Colonic mucosa (tissue), 4 donors: Measurements from ENCODE around the gene MTNR1B. TPM values are rescaled to one million over a fixed set of nuclear protein-coding genes. Genes with fewer than 3 reads are reported as not detected.

Experiments
- DNase-seq: peaks from one replicate; pipeline ENCODE4 v3.0.0-alpha.2; 2020
- H3K27ac ChIP-seq: fragments of 200-600 bp; one replicate; pipeline ENCODE4 v1.8.0; 2021
- H3K27me3 ChIP-seq: fragments of 200-600 bp; one replicate; pipeline ENCODE4 v1.8.0; 2021
- H3K36me3 ChIP-seq: fragments of 200-600 bp; one replicate; pipeline ENCODE4 v1.8.0; 2021
- H3K4me1 ChIP-seq: fragments of 200-600 bp; one replicate; pipeline ENCODE4 v1.8.0; 2021; ENCODE audit warnings: mild to moderate bottlenecking
- H3K4me3 ChIP-seq: fragments of 200-600 bp; one replicate; pipeline ENCODE4 v1.8.0; 2021
- H3K9ac ChIP-seq, 2 donors: one replicate each; pipeline ENCODE4 v1.7.0; 2013; ENCODE audit warnings: control low read depth in 2 of 2, low read depth in 2 of 2, low read length in 2 of 2
- H3K9me3 ChIP-seq: fragments of 200-600 bp; one replicate; pipeline ENCODE4 v1.8.0; 2021
- intact Hi-C: fragments of 100-400 bp; cut with DNase I; formaldehyde crosslinking; loops from one replicate; pipeline ENCODE4 v1.14.1; 2022
- total RNA-seq, 2 donors: library from RNA; stranded (reverse); fragmentation: NEBNext Ultra II Directional in 1 of 2; extraction: Animal tissue kit (Norgen Biotek cat#: 25700) in 1 of 2; gene quantifications; one replicate each; pipeline ENCODE4 v1.2.1, GENCODE V29; 2021
- TF ChIP-seq, protein P1 (sequence below): fragments of 200-600 bp; IDR thresholded peaks from one replicate; pipeline ENCODE4 v1.8.0; 2022; ENCODE audit warnings: antibody characterized with exemption, mild to moderate bottlenecking
- donor health status: healthy.
- donor health status: DM: no; HTN: no; CAD: no.
- donor health status: DM: no; HTN: no; CAD: no.

The MTNR1B gene
- total RNA-seq, 2 donors from 2014 or later, result not detected

DNA sequence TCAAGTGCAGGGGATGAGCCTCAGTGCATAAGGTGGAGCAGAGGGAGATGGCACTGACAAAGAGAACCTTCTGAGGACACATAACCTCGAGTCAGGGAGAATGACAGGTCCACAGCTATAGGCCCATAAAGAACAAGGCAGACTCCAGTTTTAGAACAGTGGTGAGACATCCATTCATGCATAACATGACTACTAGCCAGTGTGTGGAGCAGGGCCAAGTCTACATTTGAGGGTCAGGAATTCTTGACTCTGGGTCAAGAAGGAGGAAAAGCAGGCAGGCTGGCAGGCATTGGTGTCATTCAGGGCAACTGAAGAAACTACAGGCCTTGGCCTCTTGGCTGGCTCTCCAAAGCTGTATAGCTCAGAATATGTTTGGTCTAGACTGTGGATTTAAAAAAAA lies 54.9 kb downstream of the MTNR1B start:
- H3K27me3 ChIP-seq, result no peaks in the 10 kb centered on the region
- no peaks in the 10 kb centered on the region for H3K4me1 ChIP-seq
- H3K9ac ChIP-seq, result no peak overlapping the region
- intact Hi-C loops, result no loop called here
- no peak overlapping the region for H3K4me3 ChIP-seq
- no peak for DNase-seq
- no peaks in the 10 kb centered on the region for H3K36me3 ChIP-seq
- H3K9me3 ChIP-seq, result no peaks in the 10 kb centered on the region
- no peak overlapping the region for H3K27ac ChIP-seq
- TF ChIP-seq, protein P1, sequence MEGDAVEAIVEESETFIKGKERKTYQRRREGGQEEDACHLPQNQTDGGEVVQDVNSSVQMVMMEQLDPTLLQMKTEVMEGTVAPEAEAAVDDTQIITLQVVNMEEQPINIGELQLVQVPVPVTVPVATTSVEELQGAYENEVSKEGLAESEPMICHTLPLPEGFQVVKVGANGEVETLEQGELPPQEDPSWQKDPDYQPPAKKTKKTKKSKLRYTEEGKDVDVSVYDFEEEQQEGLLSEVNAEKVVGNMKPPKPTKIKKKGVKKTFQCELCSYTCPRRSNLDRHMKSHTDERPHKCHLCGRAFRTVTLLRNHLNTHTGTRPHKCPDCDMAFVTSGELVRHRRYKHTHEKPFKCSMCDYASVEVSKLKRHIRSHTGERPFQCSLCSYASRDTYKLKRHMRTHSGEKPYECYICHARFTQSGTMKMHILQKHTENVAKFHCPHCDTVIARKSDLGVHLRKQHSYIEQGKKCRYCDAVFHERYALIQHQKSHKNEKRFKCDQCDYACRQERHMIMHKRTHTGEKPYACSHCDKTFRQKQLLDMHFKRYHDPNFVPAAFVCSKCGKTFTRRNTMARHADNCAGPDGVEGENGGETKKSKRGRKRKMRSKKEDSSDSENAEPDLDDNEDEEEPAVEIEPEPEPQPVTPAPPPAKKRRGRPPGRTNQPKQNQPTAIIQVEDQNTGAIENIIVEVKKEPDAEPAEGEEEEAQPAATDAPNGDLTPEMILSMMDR, result no peak

DNA sequence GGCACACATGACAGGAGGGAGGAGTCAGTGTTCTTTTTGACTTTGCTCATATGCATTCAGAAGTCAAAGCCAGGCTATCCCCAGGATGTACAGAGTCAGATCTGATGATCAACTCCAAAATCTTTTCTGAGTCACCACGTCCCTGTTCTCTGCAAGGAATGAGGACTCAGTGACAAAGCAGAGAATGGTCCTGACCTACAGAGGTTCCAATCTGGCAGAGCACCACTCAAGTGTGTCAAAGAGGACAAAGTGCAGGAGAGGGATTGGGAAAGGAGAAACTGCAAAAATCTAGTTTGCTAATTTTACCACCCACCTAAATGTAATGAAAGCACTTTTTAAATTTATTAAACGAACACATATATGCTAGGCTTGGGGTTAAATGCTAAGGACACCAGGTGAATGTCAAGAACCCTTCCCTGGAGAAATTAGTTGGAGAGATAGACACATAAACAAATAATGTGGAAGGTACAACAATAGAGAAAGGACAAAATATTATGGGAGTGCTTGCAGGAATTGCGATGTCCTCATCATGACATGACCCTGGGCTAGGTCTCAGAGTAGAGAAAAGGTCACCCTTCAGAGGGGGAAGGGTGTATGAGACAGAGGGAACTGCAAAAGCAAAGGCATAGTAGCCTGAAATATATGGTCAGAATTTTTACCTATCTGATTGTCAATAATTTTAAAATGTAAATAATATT lies 56.3 kb downstream of the MTNR1B start:
- no peak overlapping the region for H3K27ac ChIP-seq
- no peak overlapping the region for H3K9ac ChIP-seq
- H3K27me3 ChIP-seq, result no peaks in the 10 kb centered on the region
- no peaks in the 10 kb centered on the region for H3K9me3 ChIP-seq
- no peak overlapping the region for H3K4me3 ChIP-seq
- TF ChIP-seq, protein P1, result no peak
- no peak for DNase-seq
- intact Hi-C loops, result no loop called here
- no peaks in the 10 kb centered on the region for H3K4me1 ChIP-seq
- H3K36me3 ChIP-seq, result no peaks in the 10 kb centered on the region

DNA sequence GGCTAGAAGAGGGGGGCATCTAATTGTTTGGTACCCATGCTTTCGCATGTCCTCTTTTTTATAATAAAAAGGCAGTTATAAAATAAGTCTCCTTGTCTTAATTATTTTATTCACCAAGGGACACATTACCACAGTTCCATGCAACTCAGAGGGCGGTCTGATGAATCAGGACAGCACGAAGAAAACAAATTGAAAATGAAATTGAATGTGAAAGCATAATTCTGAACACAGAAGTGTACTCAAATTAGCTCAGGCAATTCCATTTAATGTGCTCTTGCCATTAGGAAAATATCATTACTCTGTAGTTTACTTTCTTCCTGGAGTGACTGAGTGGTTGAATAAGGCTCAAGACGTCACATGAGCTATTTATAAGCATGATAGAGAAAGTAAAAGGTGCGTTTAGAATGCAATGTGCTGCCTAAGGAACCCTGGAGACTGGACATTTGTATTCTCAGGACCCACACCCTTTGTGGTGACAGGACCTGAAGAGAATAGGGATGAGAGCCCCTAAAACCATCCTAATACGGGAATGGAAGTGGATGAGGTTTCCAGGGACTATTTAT lies 59.6 kb downstream of the MTNR1B start:
- DNase-seq, result no peak
- no peak overlapping the region for H3K9ac ChIP-seq
- TF ChIP-seq, protein P1, result no peak

DNA sequence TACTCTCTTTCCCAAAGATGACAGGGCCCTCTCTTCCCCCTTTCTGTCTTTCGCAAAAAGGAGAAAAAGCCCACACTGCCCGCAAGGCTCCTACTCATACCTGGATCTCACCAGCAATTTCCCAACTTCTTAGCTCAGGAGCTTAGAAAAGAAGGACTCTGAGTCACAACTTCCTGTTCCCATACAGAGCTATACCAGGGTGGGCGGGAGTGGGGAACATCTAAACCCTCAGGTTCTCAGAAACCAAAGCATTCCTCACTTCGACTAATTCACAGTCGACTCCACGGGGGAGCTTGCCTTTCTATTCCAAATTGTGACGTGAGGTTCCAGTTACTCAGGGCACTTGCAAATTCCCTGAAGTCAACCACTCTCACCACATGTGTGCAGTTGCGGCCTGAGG lies 61.9 kb downstream of the MTNR1B start:
- no peaks in the 10 kb centered on the region for H3K9me3 ChIP-seq
- H3K36me3 ChIP-seq, result no peaks in the 10 kb centered on the region
- H3K4me1 ChIP-seq, result no peaks in the 10 kb centered on the region
- H3K27ac ChIP-seq, result no peak overlapping the region
- H3K4me3 ChIP-seq, result no peak overlapping the region
- no peaks in the 10 kb centered on the region for H3K27me3 ChIP-seq
- TF ChIP-seq, protein P1, result no peak
- DNase-seq, result no peak
- H3K9ac ChIP-seq, result no peak overlapping the region
- intact Hi-C loops, result no loop called here

More for the DNA sequence above, 59.6 kb downstream of the MTNR1B start:
- Histone ChIP-seq H3K36me3 (no peaks in the 10 kb centered on the region), H3K9me3 (no peaks in the 10 kb centered on the region), H3K27me3 (no peaks in the 10 kb centered on the region), H3K27ac (no peak overlapping the region), H3K4me3 (no peak overlapping the region), H3K4me1 (no peaks in the 10 kb centered on the region)
- intact Hi-C loops, result no loop called here

Other genes starting within 250 kb of the MTNR1B start
- 10 to 100 TPM in 1 of 2 donors, 1 to 10 TPM in 1; 9.5 to 15.1 TPM for gene SLC36A4, start 228.3 kb downstream of the MTNR1B start, total RNA-seq